IMR-90 (cell line): ENCODE results near the gene ZFP92. TPM values are rescaled to one million over a fixed set of nuclear protein-coding genes. Genes with fewer than 3 reads are reported as not detected.

Experiments
- ATAC-seq: fragments of 200-7000 bp; cut with Tn5 transposase; 2 replicates; pipeline ENCODE4 v1.9.1; 2020; ENCODE audit warnings: low read depth, mild to moderate bottlenecking, moderate library complexity
- BruUV-seq: library from RNA; stranded (reverse); fragments of 400-500 nt; replicated peaks from 2 replicates; lab custom pipeline; 2021; lab: Mats Ljungman, UMichigan
- CTCF ChIA-PET: fragments of 300-600 bp; formaldehyde crosslinking; extraction: SDS; loops from one replicate; lab custom pipeline; 2021; ENCODE audit warnings: antibody characterized with exemption; lab: Yijun Ruan, JAX
- POLR2A ChIA-PET: fragments of 300-600 bp; sonication (Branson Sonifier 250); formaldehyde crosslinking; loops from one replicate; lab custom pipeline; 2022; ENCODE audit warnings: antibody characterized with exemption; ENCODE audit not compliant: unreplicated experiment; lab: Charles Lee
- DNase-seq: peaks from one replicate; pipeline ENCODE4 v3.0.0; 2013
- H2AFZ ChIP-seq: replicated peaks from 2 replicates; pipeline ENCODE3; 2013; ENCODE audit warnings: low read length, mild to moderate bottlenecking; ENCODE audit not compliant: poor library complexity
- H2AK5ac ChIP-seq: 2 replicates; pipeline ENCODE4 v1.6.1; 2013; ENCODE audit warnings: low read depth, low read length, inconsistent platforms
- H2AK9ac ChIP-seq: replicated peaks from 2 replicates; pipeline ENCODE3; 2013; ENCODE audit warnings: mild to moderate bottlenecking, low read depth, low read length, moderate library complexity; ENCODE audit not compliant: poor library complexity
- H2BK120ac ChIP-seq: 2 replicates; pipeline ENCODE4 v1.6.1; 2013; ENCODE audit warnings: low read depth, low read length, inconsistent platforms
- H2BK15ac ChIP-seq: 3 replicates; pipeline ENCODE4 v1.6.1; 2013; ENCODE audit warnings: low read depth, low read length, inconsistent platforms
- H2BK20ac ChIP-seq: 2 replicates; pipeline ENCODE4 v1.6.1; 2013; ENCODE audit warnings: low read depth, mild to moderate bottlenecking, inconsistent platforms, low read length, moderate library complexity
- H2BK5ac ChIP-seq: 2 replicates; pipeline ENCODE4 v1.6.1; 2013; ENCODE audit warnings: mild to moderate bottlenecking, low read depth, low read length, inconsistent platforms; ENCODE audit not compliant: poor library complexity, severe bottlenecking
- H3K14ac ChIP-seq: replicated peaks from 2 replicates; pipeline ENCODE4 v1.6.1; 2013; ENCODE audit warnings: low read depth, low read length, inconsistent platforms
- H3K18ac ChIP-seq: 2 replicates; pipeline ENCODE4 v1.6.1; 2013; ENCODE audit warnings: low read depth, low read length, control low read depth
- H3K23ac ChIP-seq: 2 replicates; pipeline ENCODE4 v1.6.1; 2013; ENCODE audit warnings: low read depth, low read length, inconsistent platforms
- H3K27ac ChIP-seq: 2 replicates; pipeline ENCODE4 v1.5.1; 2013; ENCODE audit warnings: mild to moderate bottlenecking, control low read depth, low read length; ENCODE audit not compliant: insufficient read depth
- H3K27me3 ChIP-seq: 2 replicates; pipeline ENCODE4 v1.6.1; 2013; ENCODE audit warnings: low read length; ENCODE audit not compliant: control insufficient read depth, insufficient read depth
- H3K36me3 ChIP-seq: 2 replicates; pipeline ENCODE4 v1.6.1; 2013; ENCODE audit warnings: low read length, mixed read lengths; ENCODE audit not compliant: control insufficient read depth, insufficient read depth
- H3K4ac ChIP-seq: 2 replicates; pipeline ENCODE4 v1.6.1; 2013; ENCODE audit warnings: low read depth, low read length, inconsistent platforms
- H3K4me1 ChIP-seq: 2 replicates; pipeline ENCODE4 v1.6.1; 2013; ENCODE audit warnings: low read length, mixed read lengths; ENCODE audit not compliant: control insufficient read depth, insufficient read depth
- H3K4me2 ChIP-seq: 2 replicates; pipeline ENCODE4 v1.6.1; 2013; ENCODE audit warnings: low read depth, mild to moderate bottlenecking, control low read depth, low read length, moderate library complexity
- H3K4me3 ChIP-seq: 2 replicates; pipeline ENCODE4 v1.5.1; 2013; ENCODE audit warnings: low read depth, mild to moderate bottlenecking, control low read depth, low read length, moderate library complexity; ENCODE audit not compliant: insufficient read depth
- H3K56ac ChIP-seq: 2 replicates; pipeline ENCODE4 v1.6.1; 2013; ENCODE audit warnings: low read length, inconsistent platforms; ENCODE audit not compliant: insufficient read depth; ENCODE audit errors: extremely low read depth
- H3K79me1 ChIP-seq, 2 experiments: 2 replicates each; pipeline ENCODE4 v1.6.1; 2013; ENCODE audit warnings: low read length in 2 of 2, inconsistent platforms in 1 of 2, low read depth in 1 of 2
- H3K9ac ChIP-seq: 2 replicates; pipeline ENCODE4 v1.6.1; 2013; ENCODE audit warnings: low read depth, low read length, control low read depth
- H3K9me1 ChIP-seq: 2 replicates; pipeline ENCODE4 v1.6.1; 2013; ENCODE audit warnings: low read length, inconsistent platforms; ENCODE audit not compliant: insufficient read depth
- H3K9me3 ChIP-seq: 2 replicates; pipeline ENCODE4 v1.6.1; 2013; ENCODE audit warnings: low read length; ENCODE audit not compliant: control insufficient read depth, insufficient read depth
- H4K20me1 ChIP-seq: 2 replicates; pipeline ENCODE4 v1.6.1; 2013; ENCODE audit warnings: low read length, inconsistent platforms; ENCODE audit not compliant: insufficient read depth
- H4K5ac ChIP-seq: 2 replicates; pipeline ENCODE4 v1.6.1; 2013; ENCODE audit warnings: mild to moderate bottlenecking, low read depth, low read length, control low read depth
- H4K8ac ChIP-seq, 2 experiments: 2 replicates each; pipeline ENCODE4 v1.6.1; 2013; ENCODE audit warnings: low read depth in 2 of 2, low read length in 2 of 2, control low read depth in 1 of 2, inconsistent platforms in 1 of 2
- H4K91ac ChIP-seq: 2 replicates; pipeline ENCODE4 v1.6.1; 2013; ENCODE audit warnings: low read depth, low read length, inconsistent platforms; ENCODE audit not compliant: insufficient read depth
- MAFK ChIP-seq: IDR thresholded peaks from 2 replicates; pipeline ENCODE4 v1.6.1; 2012; ENCODE audit warnings: low read depth, low read length, improper control_type of control experiment
- POLR2A ChIP-seq: IDR thresholded peaks from 2 replicates; pipeline ENCODE4 v1.6.1; 2012; ENCODE audit warnings: mild to moderate bottlenecking, low read depth, low read length
- WGBS, 2 experiments: methylation state at CpG; one replicate each; pipeline versions ENCODE4 v1.1.5 to v1.1.7; 2013; ENCODE audit warnings: missing lambda C conversion rate in 2 of 2; ENCODE audit not compliant: insufficient read length in 1 of 2; ENCODE audit errors: extremely low coverage in 2 of 2; 5-methylcytosine and 5-hydroxymethylcytosine counted together
- dilution Hi-C: fragments of 300-500 bp; cut with HindIII; formaldehyde crosslinking; loops from one replicate; pipeline ENCODE4 v1.14.3; 2018; ENCODE audit warnings: low sequenced_read_pairs; ENCODE audit not compliant: unreplicated experiment
- in situ Hi-C: fragments of 300-500 bp; cut with MboI; formaldehyde crosslinking; loops from 3 replicates; pipeline ENCODE4 v1.14.3; 2019; ENCODE audit warnings: low sequenced_read_pairs, inconsistent platforms, mixed read lengths
- intact Hi-C: fragments of 100-400 bp; cut with micrococcal nuclease; formaldehyde crosslinking; loops from 2 replicates; pipeline ENCODE4 v1.10.0; 2022
- polyA plus RNA-seq, 3 experiments: library from polyadenylated mRNA; depleted of rRNA; stranded (reverse); fragments of >200 nt; gene quantifications; 2 replicates each; pipeline ENCODE4 v1.2.3, GENCODE V29; 2012; ENCODE audit warnings: low replicate concordance in 1 of 3
- total RNA-seq: library from RNA; depleted of rRNA; stranded (reverse); fragments of >200 nt; gene quantifications from 2 replicates; pipeline ENCODE4 v1.2.3, GENCODE V29; 2012

The ZFP92 gene
- total and polyA plus RNA-seq, 2 of the 4 experiments (the other 2 are of a cell fraction): under 0.01 to 0.03 TPM

DNA sequence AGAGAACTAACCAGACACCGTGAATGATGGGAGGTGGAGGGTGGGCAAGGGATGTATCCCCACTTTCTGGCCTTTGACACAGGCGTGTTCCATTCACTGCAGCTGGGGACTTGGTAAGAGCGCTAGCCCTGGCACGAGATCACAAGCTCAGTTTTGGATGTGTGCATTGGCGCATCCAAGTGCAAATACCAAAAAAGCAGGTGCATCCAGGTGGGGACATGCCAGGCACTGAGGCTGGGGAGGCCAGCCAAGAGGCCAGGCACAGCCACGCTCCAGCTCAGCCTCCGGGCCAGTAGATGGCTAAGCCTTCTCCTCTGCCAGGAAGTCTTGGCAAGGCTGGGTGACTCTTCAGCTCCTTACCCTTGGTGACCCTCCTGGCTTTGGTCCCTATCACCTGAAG lies 4.4 kb upstream of the ZFP92 start:
- H3K36me3 ChIP-seq: no peaks in the 10 kb centered on the region
- H2AK9ac ChIP-seq: no peak overlapping the region
- intact Hi-C loops: no loop called here
- POLR2A ChIA-PET: no interaction called here
- no peak overlapping the region for H2BK20ac ChIP-seq
- no peak overlapping the region for H3K14ac ChIP-seq
- no peak overlapping the region for H4K91ac ChIP-seq
- H2BK15ac ChIP-seq: no peak overlapping the region
- no peak overlapping the region for H3K18ac ChIP-seq
- no peak overlapping the region for H3K9ac ChIP-seq
- no peak overlapping the region for H3K4me3 ChIP-seq
- no peaks in the 10 kb centered on the region for H4K20me1 ChIP-seq
- no peak overlapping the region for H2BK5ac ChIP-seq
- no peak overlapping the region for H3K4me2 ChIP-seq
- H2AFZ ChIP-seq: no peak overlapping the region
- H3K79me1 ChIP-seq: no peaks in the 10 kb centered on the region
- H2BK120ac ChIP-seq: no peak overlapping the region
- H3K9me3 ChIP-seq: no peaks in the 10 kb centered on the region; the same call in 1 of the 2 replicates
- H3K4me1 ChIP-seq: no peaks in the 10 kb centered on the region
- 64% methylated on average over 4 of the region's 7 CpGs; no CpG with 5 or more reads in 1 of the 2 experiments for WGBS, 2 experiments
- ATAC-seq (no peak), DNase-seq (no peak)
- H3K4ac ChIP-seq: no peak overlapping the region
- CTCF ChIA-PET: no interaction called here
- H4K8ac ChIP-seq: no peak overlapping the region
- H3K27me3 ChIP-seq: peaks cover 6% of the 10 kb centered on the region; the same call in 1 of the 2 replicates
- BruUV-seq: no TSS peak
- H3K27ac ChIP-seq: no peak overlapping the region
- dilution Hi-C loops: no loop called here
- H4K5ac ChIP-seq: no peak overlapping the region
- no peaks in the 10 kb centered on the region for H3K9me1 ChIP-seq
- H3K23ac ChIP-seq: no peak overlapping the region
- TF ChIP-seq POLR2A: no peak
- no peak for TF ChIP-seq MAFK
- in situ Hi-C loops: loop anchor here (25.0 kb wide), 1 partner anchor 220 kb away; the partner anchor contains the start of gene MAGEA1
- no peak overlapping the region for H2AK5ac ChIP-seq
- H3K56ac ChIP-seq: no peak overlapping the region
